Fibroblast of skin of left biceps (primary cell): ENCODE measurements around the gene DNAAF3.
A peak's percentile ranks its signal among the peaks of the same experiment; 100 is the strongest.
"Not testable (repeated sequence)": the region's sequence is repeated elsewhere in the genome, so short reads cannot be mapped to it uniquely, and the experiment has no call there.

Experiments used
- DNase-seq, 2 experiments: peaks; one replicate each; pipeline ENCODE4 v3.0.0-alpha.2; 2013; ENCODE audit warnings: low read depth in 2 of 2

The DNAAF3 gene

DNA sequence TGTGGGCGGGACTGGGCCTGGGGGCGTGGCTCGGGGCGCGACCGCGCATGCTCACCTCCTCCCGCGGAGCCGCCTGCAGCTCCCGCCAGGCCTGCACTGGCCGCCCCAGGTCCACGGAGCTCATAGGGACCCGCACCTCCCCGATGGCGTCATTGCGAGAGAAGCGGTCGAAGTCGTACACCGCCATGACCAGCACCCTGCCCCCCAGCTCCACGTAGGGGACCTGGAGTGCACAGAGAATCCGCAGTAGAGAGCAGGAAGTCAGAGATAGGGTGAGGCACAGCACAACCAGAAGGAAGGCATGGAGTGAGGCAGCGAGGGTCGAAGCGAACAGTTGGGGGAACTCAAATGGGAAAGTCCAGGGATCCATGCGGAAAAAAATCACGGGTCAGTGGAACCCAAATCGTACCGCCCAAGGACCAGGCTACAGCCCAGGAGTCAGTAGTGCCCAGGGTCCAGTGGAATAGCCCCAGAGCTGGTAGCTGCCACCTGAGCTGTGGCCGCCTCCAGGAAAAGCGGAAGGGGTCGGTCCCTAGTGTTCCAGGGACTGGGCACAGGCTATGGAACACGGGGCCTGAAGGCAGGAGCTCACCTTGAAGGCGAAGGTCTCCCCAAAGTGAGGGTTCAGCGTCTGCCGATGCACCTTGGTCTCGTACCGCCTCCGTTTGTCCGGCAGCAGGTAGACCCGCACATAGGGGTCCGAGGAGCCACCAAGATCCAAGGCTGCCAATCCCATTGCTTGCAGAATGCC lies 8.9 kb upstream of the DNAAF3 start:
- DNase-seq: no peak

DNA sequence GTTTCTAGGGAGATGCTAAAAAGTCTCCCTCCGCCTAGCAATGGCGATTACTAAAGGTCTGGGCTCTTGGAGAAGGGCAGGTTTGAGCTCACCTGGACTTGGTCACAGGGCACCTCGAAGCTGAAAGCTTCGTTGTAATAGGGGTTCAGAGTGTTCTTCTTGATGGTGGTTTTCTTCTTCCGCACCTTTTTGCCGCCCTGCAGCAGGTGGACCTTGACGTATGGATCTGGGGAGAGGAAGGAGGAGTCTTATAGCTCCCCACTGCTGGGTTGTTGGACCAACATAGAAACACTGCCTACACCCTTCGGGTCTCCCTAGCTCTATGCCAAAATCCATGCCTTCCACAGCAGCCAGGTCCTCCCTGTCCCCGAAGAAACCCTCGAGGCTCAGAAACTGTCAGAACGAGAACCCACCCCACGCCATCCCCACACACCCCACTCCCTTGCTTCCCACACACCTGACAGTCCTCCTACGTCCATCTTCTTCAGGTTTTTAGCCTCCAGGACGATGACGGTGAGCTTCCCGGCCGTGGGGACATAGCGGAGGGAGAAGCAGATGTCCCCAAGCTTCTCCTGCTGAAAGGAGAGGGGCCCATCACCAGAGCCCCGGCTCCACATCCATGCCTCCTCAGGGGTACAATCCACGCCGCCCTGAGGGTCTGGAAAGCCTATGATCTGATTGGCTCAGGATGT lies 8.2 kb upstream of the DNAAF3 start:
- no peak for DNase-seq

DNA sequence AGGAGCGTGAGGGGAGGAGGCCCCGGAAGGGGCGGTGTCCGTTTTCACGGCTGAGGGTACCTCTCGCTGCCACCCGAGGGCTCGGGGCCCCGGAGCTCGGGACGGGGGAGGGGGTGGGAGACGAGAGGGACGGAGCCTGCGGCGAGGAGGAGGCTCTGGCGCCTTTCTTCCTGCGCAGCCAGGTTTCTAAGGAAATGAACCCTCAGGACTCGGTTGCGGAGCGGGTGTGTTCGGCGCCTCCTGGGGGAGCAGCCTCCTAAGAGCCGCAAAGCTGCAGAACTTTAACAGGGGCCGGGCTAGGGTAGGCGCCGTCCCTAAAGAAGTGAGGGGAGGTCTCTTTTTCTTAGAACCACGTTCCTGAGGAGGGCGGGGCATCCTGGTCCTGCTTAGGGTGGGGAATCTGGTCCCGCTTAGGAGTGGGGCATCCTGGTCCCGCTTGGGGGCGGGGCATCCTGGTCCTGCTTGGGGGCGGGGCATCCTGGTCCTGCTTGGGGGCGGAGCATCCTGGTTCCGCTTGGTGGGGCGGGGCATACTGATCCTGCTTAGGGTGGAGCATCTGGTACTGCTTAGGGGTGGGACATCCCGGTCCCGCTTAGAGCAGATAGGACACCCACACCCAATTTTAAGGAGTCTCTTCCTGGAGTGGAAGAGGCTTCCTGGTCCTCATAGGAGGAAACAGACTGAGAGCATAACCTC lies 7.4 kb upstream of the DNAAF3 start:
- DNase-seq: peak in 1 of 2 experiments; percentile 35

DNA sequence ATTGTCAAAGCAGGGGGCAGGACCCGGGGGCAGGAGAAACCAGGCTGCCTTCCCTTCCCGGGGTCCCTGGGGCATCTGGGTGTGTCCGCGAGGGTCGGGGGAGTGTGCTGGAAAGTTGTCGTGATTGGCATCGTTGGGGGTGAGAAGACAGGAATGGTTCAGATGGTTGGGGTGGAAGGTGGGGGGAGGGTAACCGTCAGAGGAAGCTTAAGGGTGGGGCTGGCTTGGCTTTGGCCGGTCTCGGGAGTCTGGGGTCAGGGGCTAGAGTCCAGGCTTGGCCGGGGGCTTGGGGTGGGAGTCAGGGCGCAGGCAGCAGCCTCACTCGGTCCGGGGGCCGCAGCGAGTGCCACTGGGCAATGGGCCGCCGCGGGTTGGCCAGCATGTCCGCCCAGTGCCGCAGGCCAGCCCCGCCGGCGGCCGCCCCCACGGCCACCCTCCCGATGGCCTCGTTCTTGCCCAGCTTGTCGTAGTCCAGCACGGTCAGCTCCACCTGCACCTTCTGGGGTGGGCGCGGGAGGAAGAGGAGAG lies 6.8 kb upstream of the DNAAF3 start:
- no peak for DNase-seq

DNA sequence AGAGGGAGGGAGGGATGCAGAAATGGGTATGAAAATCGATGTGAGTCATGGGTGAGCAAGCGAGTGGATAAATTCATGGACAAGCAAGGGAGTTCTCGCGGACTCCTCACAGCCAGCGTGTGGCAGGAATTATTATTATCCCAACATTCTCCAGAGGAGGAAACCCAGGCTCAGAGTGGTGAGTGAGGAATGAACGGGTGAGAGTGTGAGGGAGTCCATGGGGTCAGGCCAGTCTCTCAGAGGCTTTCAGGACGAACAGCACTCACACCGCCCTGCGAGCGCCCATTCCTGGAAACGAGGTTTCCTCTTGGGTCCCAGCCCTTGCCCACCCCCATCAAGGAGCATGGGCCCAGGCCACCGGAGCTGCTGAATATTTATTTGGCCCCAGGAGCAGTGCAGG lies 6.3 kb upstream of the DNAAF3 start:
- peak in 1 of 2 experiments; percentile 12 for DNase-seq

DNA sequence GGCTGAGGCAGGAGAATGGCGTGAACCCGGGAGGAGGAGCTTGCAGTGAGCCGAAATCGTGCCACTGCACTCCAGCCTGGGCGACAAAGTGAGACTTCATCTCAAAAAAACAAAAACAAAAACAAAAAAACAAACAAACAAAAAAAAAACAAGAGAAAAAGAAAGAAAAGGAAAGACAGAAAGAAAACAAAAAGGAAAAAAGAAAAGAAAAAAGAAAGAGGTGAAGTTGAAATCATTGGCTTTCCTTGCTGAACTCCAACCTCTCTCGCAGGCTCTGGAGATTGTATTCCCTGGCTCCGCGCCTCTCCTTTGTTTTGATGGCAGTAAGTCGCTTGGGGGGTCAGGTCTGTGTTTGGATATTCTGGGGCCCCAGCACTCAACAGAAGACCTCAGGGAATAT lies 5.9 kb upstream of the DNAAF3 start:
- DNase-seq: not testable (repeated sequence)

DNA sequence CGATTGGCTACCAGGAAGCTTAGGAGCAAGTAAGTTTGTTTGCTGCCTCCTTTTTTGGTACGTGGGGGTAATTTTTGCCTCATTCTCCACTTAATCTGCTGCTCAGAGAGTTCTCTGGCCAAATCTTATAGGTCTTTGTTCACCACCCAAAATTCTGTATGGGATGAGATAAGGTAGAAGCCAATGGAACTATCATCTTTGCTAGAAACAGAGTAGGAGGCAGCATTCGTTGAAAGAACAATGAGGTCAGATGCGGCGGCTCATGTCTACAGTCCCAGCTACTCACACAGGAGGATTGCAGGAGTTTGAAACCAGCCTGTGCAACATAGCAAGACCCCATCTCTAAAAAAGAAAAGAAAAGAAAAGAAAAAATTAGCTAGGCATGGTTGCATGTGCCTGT lies 5.0 kb upstream of the DNAAF3 start:
- DNase-seq: no peak

DNA sequence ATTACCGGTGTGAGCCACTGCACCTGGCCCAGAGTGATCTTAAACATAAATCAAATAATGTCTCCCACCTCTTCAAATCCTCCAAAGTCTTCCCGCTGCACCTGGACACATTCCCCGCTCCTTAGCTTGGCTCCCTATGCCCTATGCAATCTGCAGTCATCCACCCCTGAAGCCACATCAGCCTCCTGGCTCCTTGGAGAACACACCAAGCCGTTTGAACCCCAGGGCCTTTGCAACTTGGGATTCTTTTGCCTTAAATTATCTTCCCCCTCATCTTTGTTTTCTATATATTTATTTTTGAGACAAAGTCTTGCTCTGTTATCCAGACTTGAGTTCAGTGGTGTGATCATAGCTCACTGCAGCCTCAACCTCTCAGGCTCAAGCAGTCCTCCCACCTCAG lies 2.7 kb upstream of the DNAAF3 start:
- no peak for DNase-seq

DNA sequence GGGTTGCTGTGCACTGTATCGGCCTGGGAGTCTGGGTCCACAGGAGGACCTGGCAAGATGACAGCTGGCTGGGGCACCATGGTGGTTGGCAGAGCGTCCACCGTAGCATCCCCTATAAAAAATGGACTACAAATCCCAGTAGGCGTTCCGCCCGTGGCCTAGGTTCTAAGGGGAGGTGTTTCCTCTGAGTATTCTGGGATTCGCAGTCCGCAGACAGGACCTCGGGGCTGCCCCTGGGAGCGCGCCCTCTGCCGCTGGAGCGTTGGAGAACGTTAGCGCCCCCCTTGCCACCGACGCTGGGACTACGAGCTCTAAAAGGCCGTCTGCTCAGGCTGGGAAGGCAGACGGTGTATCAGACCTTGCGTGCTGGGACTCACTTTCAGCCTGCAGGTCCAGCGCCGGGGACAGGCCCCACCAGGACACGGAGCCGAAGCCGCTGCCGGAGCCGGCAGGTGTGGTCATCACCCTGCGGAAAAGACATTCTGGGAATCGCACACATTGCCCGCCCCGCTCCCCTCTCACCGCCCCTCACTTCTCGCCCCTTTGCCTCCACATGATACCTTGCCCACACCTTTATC lies 372 bp downstream of the DNAAF3 start:
- DNase-seq: no peak

DNA sequence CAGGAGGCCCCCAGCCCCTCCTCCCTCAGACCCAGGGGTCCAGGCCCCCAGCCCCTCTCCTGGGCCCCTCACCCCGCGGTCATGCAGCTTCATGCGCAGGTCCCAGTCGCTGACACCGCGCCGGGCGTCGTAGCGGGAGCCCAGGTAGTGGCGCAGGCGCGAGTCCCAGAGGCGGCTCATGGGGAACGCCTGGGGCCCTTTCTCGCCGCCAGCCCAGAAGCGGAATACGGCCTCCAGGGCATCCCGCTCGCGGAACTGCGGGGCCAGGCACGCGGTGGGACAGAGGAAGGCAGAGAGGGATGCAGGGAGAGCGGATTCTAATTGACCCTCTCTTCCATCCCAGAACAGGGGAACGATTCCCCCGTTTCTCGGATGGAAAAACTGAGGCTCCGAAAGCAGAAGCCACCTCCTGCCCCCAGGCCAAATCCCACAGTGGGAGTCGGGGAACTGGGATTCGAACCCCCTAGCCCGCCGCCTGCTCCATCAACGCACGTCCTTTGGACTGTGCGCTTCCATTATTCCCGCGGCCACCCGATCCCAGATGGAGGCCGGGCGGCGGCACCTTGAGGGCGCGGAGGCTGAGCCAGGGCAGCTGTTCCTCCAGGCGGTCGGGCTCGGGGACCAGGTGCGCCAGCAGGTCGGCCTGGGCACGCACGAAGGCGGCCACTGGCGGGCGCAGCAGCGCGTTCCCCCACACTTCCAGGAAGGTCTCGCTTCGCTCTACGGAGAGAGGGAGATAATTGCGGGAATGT lies 4.7 kb downstream of the DNAAF3 start:
- DNase-seq: no peak

DNA sequence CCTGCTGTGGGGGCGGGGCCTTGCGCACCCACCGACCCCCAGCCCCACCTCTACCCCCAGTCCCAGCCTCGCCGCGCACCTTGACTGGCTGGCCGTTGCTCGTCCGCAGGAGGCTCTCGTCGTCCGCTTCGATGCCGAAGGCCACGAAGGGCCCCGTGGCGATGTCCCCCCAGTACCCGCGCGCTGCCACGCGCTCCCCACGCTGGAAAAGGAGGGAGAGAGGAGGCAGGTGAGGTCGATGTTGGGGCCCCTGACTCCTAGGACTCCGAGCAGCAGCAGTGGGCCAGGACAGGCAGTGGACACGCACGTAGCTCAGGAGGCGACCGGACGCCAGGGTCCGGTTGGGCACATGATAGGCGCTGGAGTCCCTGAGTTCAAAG lies 5.4 kb downstream of the DNAAF3 start:
- no peak for DNase-seq

DNA sequence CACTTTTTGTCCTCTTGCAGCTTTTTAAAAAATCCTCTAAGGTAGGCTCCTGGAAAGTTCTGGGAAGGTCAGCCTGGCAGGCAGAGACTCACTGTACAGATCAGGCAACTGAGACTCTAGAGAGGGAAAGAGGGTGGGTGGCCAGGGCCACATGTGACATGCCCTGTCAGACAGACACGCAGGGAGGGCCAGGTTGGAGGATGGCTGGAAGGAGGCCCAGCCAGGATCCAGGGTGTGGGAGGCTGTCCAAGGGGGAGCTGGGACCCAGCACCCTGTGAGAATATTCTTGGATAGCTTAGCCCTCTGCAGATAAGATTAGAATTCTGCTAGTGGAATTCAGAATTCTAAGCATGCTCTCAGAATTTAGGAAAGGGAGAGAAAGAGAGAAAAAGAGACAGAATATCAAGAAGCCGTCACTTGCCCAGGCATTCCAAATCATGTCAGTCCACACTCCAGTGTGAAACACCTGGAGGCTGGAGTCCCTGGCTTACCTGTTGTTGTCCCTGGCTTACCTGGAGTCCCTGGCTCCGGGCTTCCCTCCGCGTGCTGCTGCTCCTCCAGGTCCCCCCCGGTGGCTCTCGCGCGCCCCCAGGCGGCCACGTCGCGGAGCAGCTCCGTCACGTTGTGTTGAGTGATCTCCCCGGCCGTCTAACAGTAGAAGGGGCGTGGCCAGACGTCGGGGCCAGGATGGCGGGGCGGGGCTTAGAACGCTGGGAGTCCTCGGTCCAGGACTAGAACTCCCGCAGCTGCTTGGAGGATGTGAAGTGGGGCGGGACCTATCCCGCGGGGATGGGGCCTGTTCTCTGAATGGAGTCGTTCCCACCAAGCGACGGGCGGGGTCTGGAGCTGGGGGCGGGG lies 6.1 kb downstream of the DNAAF3 start:
- peak in 1 of 2 experiments; percentile 46 for DNase-seq

DNA sequence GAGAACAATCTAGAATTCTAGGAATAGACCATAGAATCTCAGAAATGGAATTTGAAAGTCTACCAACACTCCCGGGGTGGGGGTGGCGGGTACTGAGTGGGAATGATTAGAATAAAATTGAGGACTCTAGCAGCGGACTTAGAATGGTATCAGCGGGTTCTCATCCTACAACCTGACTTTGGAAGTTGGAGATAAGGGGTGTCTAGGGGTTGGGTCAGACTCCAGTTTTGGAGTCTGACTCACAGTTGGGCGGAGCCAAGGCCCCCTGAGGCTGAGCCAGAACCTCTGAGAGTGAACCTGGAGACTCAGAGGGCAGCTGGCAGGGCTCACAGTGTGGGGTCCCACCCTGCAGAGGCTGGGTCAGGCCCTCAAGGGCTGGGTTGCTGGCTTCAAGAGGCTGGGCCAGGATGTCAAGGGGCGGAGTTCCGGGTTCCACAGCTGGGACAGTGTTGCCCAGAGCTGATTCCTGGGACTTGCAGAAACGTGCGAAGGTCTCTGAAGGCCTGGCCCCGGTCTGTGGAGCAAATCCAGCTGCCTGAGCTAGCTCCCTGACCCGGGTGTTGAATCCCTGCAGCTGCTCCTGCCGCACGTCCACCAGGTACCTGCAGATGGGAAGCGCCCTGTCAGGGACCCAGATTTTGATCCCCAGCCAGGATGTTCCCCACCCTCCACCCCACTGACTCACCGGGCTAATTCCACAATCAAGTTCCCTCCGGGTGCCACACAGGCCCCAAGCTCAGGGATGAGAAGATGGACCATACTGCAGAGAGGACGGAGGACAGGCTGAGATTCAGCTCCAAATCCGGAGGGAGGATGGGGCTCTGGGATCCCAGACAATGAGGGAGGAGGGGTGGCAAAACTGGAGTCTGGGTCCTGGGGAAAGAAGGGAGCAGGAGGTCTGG lies 7.3 kb downstream of the DNAAF3 start:
- no peak for DNase-seq

DNA sequence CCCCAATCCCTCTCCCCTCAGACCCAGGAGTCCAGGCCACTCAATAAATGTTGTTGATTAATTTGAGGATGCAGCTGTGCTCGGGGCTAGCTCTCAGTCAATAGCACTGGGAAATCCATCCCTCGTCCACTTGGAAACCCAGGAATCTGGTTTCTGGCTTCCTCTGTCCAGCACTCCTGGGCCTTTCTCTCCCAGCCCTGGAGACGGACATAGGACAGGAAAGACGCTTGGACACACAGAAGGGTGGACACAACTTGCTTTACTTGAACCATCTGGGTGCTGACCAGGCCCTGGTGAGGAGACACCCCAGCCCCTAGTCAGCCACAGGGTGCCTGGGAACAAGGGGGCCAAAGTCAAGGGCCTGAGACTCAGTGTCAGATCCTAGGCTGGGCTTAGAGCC lies 8.0 kb downstream of the DNAAF3 start:
- DNase-seq: no peak

DNA sequence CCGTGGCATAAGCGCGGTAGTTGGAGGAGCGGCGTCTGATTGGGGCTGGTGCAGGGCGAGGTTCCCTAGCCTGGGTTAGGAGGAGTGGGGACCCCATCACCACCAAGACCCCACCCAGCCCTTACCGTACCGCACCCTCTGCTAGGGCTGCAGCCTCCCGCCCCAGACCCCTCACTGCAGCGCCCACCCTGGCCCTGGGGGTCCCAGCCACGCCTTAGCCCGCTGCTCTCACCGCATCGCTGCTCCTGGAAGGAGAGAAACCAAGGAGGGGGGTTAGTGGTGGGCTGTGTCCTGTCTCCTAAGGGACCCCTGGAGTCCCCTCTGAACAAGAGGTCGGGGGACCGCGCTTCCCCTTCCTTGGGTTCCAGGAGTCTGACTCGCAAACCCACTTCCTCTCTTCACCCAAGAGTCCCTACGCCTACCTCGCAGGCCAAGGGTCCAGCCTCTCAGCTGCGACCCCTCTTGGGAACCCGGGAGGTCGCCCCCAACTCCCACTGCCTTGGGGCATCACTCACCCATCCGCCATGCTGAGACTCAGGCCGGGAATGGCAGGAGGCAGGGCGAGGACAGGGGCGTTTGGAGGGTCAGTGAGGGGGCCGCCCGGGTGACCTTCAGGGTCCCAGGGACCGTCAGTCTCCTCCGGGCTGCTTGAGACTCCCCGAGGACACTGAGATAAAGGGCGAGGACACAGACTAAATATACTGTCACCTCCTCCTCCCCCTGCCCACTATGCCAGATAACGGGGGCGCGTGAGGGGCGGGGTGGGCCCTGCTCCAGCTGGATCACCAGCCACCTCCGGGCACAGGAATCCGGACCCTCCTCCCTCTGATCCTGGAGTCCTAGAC lies 9.1 kb downstream of the DNAAF3 start, which contains the start of gene TNNI3:
TSS of gene TNNI3 (minus strand) at position 669 of the 845 bp plus-strand sequence. CDS start at position 526, 143 bp downstream.
- no peak for DNase-seq

DNA sequence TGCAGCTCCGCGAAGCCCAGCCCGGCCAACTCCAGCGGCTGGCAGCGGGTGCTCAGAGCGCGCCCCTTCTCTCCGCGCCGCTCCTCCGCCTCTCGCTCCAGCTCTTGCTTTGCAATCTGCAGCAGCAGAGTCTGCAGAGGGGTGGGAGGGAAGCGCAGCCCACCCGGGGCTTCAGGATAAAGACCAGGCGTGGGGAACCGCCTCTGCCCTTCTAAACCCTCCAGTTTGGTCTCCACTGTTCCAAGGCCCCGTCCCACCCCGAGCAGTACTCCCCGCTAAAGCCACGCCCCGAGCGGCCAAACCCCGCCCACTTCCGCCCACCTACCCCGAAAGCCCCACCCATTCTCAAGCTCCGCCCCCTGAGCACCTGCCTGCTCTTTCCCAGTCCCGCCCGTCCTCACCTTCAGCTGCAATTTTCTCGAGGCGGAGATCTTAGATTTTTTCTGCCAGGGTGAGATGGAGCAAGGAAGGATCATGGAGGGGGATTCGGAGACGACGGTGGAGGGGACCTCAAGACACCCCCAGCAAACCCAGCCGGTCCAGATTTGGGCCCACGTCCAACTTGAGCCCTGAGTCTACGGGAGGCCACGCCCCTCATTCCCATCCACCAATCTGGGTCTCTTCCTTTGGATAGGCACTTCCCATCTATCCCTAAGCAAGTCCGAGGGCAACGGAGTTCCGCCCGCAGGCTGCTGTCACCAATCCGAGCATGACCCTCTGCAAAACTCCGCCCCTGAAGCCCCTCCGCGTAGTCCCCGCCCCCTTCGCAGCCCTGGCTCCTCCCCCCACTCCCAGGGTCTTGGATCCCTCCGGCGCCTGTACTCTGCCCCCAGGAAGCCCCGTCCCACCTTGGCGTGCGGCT lies 10.0 kb downstream of the DNAAF3 start:
- DNase-seq: no peak

DNA sequence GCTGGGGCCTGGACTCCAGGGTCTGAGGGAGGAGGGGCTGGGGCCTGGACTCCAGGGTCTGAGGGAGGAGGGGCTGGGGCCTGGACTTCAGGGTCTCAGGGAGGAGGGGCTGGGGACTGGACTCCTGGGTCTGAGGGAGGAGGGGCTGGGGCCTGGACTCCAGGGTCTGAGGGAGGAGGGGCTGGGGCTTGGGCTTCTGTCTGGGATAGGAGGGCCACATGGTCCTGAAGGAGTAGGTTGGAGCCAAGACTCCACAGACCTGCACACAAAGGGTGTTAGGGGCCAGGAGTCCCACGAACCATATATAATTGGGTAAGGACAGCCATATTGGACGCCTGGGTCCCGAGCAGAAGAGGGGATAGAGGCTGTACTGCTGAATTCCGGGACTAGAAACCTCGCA lies 10.6 kb downstream of the DNAAF3 start:
- not testable (repeated sequence) for DNase-seq
